HL-60 (cell line): Measurements from ENCODE around the gene CBLB.
"Not testable (repeated sequence)": the region's sequence is repeated elsewhere in the genome, so short reads cannot be mapped to it uniquely, and the experiment has no call there.

ENCODE experiments used
- DNase-seq, 2 experiments: peaks; one replicate each; pipeline ENCODE4 v3.0.0-alpha.2; 2010 to 2020; ENCODE audit warnings: low read depth in 1 of 2, low spot score in 1 of 2
- H3K27ac ChIP-seq: fragments of 250-450 bp; sonication (Bioruptor Pico); replicated peaks from 2 replicates; pipeline ENCODE4 v1.5.1; 2020; ENCODE audit warnings: mild to moderate bottlenecking, moderate library complexity
- H3K27me3 ChIP-seq: fragments of 250-450 bp; sonication (Bioruptor Pico); 2 replicates; pipeline ENCODE4 v1.5.1; 2021; ENCODE audit warnings: mild to moderate bottlenecking, moderate library complexity; ENCODE audit not compliant: insufficient read depth, poor library complexity, severe bottlenecking
- H3K4me3 ChIP-seq: replicated peaks from 2 replicates; pipeline ENCODE4 v1.5.1; 2011; ENCODE audit warnings: mild to moderate bottlenecking, control low read depth, low read length; ENCODE audit not compliant: insufficient read depth
- GABPA ChIP-seq: IDR thresholded peaks from 2 replicates; pipeline ENCODE4 v1.6.1; 2012; ENCODE audit warnings: low read depth
- POLR2AphosphoS5 ChIP-seq: IDR thresholded peaks from 2 replicates; pipeline ENCODE4 v1.6.1; 2012; ENCODE audit warnings: low read depth
- REST ChIP-seq: IDR thresholded peaks from 2 replicates; pipeline ENCODE4 v1.6.1; 2012; ENCODE audit warnings: low read depth; ENCODE audit not compliant: insufficient replicate concordance
- SPI1 ChIP-seq: IDR thresholded peaks from 2 replicates; pipeline ENCODE4 v1.6.1; 2012; ENCODE audit warnings: low read depth, mild to moderate bottlenecking, borderline replicate concordance
- TF ChIP-seq, protein P1 (sequence below): IDR thresholded peaks from one replicate; pipeline ENCODE4 v1.5.1; 2011; ENCODE audit warnings: low read length, control low read depth, inconsistent platforms; ENCODE audit not compliant: insufficient read depth

Gene CBLB

GRCh38 chr3:105816833-105817232 is 52.0 kb downstream of the CBLB start:
- no peak for TF ChIP-seq POLR2AphosphoS5
- no peak for TF ChIP-seq GABPA
- TF ChIP-seq, protein P1, sequence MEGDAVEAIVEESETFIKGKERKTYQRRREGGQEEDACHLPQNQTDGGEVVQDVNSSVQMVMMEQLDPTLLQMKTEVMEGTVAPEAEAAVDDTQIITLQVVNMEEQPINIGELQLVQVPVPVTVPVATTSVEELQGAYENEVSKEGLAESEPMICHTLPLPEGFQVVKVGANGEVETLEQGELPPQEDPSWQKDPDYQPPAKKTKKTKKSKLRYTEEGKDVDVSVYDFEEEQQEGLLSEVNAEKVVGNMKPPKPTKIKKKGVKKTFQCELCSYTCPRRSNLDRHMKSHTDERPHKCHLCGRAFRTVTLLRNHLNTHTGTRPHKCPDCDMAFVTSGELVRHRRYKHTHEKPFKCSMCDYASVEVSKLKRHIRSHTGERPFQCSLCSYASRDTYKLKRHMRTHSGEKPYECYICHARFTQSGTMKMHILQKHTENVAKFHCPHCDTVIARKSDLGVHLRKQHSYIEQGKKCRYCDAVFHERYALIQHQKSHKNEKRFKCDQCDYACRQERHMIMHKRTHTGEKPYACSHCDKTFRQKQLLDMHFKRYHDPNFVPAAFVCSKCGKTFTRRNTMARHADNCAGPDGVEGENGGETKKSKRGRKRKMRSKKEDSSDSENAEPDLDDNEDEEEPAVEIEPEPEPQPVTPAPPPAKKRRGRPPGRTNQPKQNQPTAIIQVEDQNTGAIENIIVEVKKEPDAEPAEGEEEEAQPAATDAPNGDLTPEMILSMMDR, result no peak
- no peak for TF ChIP-seq SPI1
- TF ChIP-seq REST, result no peak
- Histone ChIP-seq H3K27me3 (no peaks in the 10 kb centered on the region), H3K4me3 (no peak overlapping the region), H3K27ac (no peak overlapping the region)
- DNase-seq, result no peak

- H3K27me3 ChIP-seq, H3K27ac ChIP-seq, DNase-seq, H3K4me3 ChIP-seq: not testable (repeated sequence)
These were observed 53.5 kb downstream of the CBLB start for GRCh38 chr3:105815331-105815730.

GRCh38 chr3:105813710-105814109 is 55.1 kb downstream of the CBLB start:
- Histone ChIP-seq H3K4me3 (no peak overlapping the region), H3K27ac (no peak overlapping the region), H3K27me3 (no peaks in the 10 kb centered on the region)
- no peak for DNase-seq
- TF ChIP-seq, protein P1, result no peak
- TF ChIP-seq GABPA (no peak), SPI1 (no peak), REST (no peak), POLR2AphosphoS5 (no peak)

GRCh38 chr3:105812194-105812586 is 56.6 kb downstream of the CBLB start:
- H3K27me3 ChIP-seq, result no peaks in the 10 kb centered on the region
- DNase-seq, result no peak
- TF ChIP-seq, protein P1, result no peak
- TF ChIP-seq POLR2AphosphoS5 (no peak), REST (no peak), SPI1 (no peak), GABPA (no peak)
- no peak overlapping the region for H3K4me3 ChIP-seq
- no peak overlapping the region for H3K27ac ChIP-seq
